PFSK-1 (cell line): Measurements from ENCODE around the gene FAM3A.

ENCODE experiments used
- POLR2AphosphoS5 ChIP-seq: IDR thresholded peaks from 2 replicates; pipeline ENCODE4 v1.6.1; 2012; ENCODE audit warnings: low read depth, mild to moderate bottlenecking, control low read depth, low read length, moderate library complexity
- TF ChIP-seq, protein P1 (sequence below), 2 experiments: IDR thresholded peaks; 2 replicates each; pipeline versions ENCODE4 v1.6.1 to v1.8.0; 2011 to 2012; ENCODE audit warnings: low read depth in 2 of 2, low read length in 2 of 2, control low read depth in 1 of 2, inconsistent platforms in 1 of 2, mild to moderate bottlenecking in 1 of 2, moderate library complexity in 1 of 2; ENCODE audit not compliant: insufficient read depth in 1 of 2

DNA sequence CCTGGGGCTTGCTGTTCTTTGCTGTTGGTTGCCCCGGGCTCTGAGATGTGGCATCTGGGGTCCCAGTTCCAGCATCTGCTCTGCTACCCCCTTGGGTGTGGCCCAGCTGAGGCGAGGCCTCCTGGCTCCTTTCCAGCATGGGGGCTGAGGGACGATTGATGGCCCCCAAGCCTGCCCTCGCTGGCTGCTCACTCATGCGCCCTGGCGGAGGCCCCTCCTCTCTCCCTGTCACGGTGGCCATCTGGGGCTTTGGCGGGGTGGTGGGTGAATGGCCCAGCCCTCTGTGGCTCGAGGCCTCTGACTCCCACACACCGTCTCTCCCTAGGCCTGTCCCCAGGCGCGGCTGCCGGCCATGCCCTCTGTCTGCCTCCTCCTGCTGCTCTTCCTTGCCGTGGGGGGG is 56.2 kb downstream of the FAM3A start:
- no peak for TF ChIP-seq POLR2AphosphoS5
- TF ChIP-seq, protein P1, sequence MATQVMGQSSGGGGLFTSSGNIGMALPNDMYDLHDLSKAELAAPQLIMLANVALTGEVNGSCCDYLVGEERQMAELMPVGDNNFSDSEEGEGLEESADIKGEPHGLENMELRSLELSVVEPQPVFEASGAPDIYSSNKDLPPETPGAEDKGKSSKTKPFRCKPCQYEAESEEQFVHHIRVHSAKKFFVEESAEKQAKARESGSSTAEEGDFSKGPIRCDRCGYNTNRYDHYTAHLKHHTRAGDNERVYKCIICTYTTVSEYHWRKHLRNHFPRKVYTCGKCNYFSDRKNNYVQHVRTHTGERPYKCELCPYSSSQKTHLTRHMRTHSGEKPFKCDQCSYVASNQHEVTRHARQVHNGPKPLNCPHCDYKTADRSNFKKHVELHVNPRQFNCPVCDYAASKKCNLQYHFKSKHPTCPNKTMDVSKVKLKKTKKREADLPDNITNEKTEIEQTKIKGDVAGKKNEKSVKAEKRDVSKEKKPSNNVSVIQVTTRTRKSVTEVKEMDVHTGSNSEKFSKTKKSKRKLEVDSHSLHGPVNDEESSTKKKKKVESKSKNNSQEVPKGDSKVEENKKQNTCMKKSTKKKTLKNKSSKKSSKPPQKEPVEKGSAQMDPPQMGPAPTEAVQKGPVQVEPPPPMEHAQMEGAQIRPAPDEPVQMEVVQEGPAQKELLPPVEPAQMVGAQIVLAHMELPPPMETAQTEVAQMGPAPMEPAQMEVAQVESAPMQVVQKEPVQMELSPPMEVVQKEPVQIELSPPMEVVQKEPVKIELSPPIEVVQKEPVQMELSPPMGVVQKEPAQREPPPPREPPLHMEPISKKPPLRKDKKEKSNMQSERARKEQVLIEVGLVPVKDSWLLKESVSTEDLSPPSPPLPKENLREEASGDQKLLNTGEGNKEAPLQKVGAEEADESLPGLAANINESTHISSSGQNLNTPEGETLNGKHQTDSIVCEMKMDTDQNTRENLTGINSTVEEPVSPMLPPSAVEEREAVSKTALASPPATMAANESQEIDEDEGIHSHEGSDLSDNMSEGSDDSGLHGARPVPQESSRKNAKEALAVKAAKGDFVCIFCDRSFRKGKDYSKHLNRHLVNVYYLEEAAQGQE (IDR thresholded peaks at IDR 0.05; ENCODE audit: insufficient read depth in 1 of 2, low read depth in 2 of 2, low read length in 2 of 2) = no peak
